Measurements from ENCODE around the gene MACROD2. TPM values are rescaled to one million over a fixed set of nuclear protein-coding genes. Genes with fewer than 3 reads are reported as not detected.
A peak's percentile ranks its signal among the peaks of the same experiment; 100 is the strongest.

Gene MACROD2
- total RNA-seq, 1 experiment from 2014 or later, result not detected

DNA sequence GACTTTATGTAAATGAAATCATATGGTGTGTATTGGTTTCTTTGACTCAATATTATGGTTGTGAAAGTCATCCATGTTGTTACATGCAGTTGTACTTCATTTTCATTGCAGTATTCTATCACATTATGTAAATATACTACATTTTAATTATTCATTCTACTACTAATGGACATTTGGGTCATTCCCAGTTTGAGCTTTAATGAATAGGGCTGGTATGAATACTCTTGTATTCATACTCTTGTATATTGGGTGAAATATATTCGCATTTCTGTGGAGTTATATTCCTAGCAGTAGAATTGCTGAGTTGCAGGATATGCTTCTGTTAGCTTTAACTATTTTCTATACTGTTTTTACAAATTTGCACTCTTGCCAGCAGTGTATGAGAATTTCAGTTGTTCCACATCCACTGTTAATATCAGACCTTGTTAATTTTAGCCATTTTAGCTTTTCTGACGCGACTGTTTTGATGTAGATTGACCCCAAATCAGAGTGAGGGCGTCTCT lies 1633.6 kb downstream of the MACROD2 start:
- Histone ChIP-seq H3K36me3 (no peaks in the 10 kb centered on the region), H3K27ac (no peak overlapping the region), H3K27me3 (replicated peaks) (no peaks in the 10 kb centered on the region), H3K9me3 (replicated peaks) (0 out of 2 replicates have a peak, but pooled peaks cover 3% of the 10 kb centered on the region), H3K4me1 (replicated peaks) (no peaks in the 10 kb centered on the region), H3K4me3 (no peak overlapping the region)
- no peak for DNase-seq (ENCODE audit: low read depth in 1 of 2, low spot score in 2 of 2)

DNA sequence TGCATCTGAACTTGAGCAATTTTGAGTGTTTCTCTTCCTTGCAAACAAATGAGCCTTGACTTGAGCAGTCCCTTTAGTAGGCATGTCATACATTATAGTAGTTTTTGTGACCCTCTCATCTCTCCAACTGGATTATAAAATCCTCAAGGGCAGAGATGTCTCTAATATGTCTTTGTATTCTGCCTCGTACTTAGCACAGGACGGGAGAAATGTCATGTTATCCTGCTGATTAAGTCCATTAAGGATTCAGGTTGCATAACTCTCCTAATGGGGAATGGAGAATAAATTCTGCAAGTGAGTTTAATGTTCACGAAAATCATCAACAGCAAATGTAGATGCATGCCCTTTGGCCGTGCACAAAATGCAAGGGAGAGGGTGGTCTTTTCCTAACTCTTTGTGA lies 1635.0 kb downstream of the MACROD2 start:
- Histone ChIP-seq H3K9me3 (replicated peaks) (0 out of 2 replicates have a peak, but pooled peaks cover 3% of the 10 kb centered on the region), H3K4me3 (no peak overlapping the region), H3K27me3 (replicated peaks) (no peaks in the 10 kb centered on the region), H3K27ac (no peak overlapping the region), H3K4me1 (replicated peaks) (no peaks in the 10 kb centered on the region), H3K36me3 (no peaks in the 10 kb centered on the region)
- DNase-seq (ENCODE audit: low read depth in 1 of 2, low spot score in 2 of 2), result no peak

DNA sequence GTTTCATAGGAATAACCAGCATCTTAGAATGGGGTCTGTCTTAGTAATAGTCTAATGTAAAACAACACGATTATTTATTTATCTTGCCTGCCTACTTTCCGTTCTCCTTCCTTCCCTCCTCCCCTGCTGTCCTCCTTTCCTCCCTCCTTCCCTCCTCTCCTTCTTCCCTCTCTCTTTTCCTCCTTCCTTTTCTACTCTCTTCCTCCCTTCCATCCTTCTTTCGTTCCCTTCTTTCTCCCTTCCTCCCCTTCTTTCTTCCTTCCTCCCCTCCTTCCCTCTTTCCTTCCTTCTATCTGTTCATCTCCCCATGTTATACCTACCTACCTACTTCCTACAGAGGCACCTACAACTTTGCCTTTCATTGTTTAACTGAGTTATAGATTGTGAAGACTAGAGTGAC lies 1637.4 kb downstream of the MACROD2 start:
- H3K9me3 ChIP-seq (replicated peaks), result 0 out of 2 replicates have a peak, but pooled peaks cover 3% of the 10 kb centered on the region
- H3K27ac ChIP-seq, result no peak overlapping the region
- H3K36me3 ChIP-seq, result no peaks in the 10 kb centered on the region
- DNase-seq (ENCODE audit: low read depth in 1 of 2, low spot score in 2 of 2), result no peak
- H3K4me3 ChIP-seq, result no peak overlapping the region
- H3K4me1 ChIP-seq (replicated peaks), result no peaks in the 10 kb centered on the region; the same call in 1 of the 2 replicates
- H3K27me3 ChIP-seq (replicated peaks), result no peaks in the 10 kb centered on the region

DNA sequence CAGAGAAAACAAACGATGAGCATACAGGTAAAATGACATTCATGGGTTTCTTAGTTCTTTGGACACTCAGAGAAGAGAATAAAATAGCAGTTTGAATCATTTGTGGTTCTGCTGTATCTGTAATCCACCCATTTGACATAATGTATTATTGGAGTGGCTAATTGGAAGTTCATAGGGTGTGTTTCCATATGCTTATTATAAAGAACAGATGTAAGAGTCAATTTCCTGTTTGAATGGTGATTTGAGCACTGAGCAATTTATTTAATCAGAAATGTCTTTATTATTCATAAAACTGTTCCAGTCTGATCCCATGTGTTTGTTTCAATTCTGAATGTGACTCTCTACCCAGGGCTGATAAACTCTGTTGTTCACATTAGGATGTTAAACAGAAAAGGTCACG lies 1638.8 kb downstream of the MACROD2 start:
- no peak overlapping the region for H3K4me3 ChIP-seq

DNA sequence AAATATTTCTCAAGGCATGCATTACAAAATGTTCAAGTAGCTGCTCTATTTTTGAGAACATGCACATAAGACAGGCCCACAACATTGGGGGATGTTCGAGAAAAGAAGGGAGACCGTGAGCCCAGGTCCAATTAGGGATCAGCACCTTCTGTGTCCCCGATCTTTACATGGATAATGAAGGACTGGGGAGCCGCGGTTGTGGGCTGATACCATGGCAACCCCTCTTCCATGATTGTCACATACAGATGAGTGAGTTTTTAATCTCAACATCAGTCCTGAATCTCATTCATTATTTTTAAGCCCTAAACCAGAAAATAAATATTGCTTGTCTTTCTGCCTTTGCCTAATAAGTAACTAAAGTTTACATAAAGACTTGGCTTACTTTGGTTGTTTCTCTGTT lies 1642.2 kb downstream of the MACROD2 start:
- H3K36me3 ChIP-seq, result no peaks in the 10 kb centered on the region
- no peak overlapping the region for H3K27ac ChIP-seq
- DNase-seq (ENCODE audit: low read depth in 1 of 2, low spot score in 2 of 2), result no peak
- 0 out of 2 replicates have a peak, but pooled peaks cover 2% of the 10 kb centered on the region for H3K9me3 ChIP-seq (replicated peaks)
- peaks cover 8% of the 10 kb centered on the region for H3K4me1 ChIP-seq (replicated peaks)
- H3K27me3 ChIP-seq (replicated peaks), result no peaks in the 10 kb centered on the region
- no peak overlapping the region for H3K4me3 ChIP-seq

More for the DNA sequence above, 1638.8 kb downstream of the MACROD2 start:
- no peak overlapping the region for H3K27ac ChIP-seq
- H3K36me3 ChIP-seq, result no peaks in the 10 kb centered on the region
- H3K27me3 ChIP-seq (replicated peaks), result no peaks in the 10 kb centered on the region
- no peaks in the 10 kb centered on the region; the same call in 1 of the 2 replicates for H3K4me1 ChIP-seq (replicated peaks)
- no peak for DNase-seq (ENCODE audit: low read depth in 1 of 2, low spot score in 2 of 2)
- H3K9me3 ChIP-seq (replicated peaks), result 0 out of 2 replicates have a peak, but pooled peaks cover 3% of the 10 kb centered on the region

DNA sequence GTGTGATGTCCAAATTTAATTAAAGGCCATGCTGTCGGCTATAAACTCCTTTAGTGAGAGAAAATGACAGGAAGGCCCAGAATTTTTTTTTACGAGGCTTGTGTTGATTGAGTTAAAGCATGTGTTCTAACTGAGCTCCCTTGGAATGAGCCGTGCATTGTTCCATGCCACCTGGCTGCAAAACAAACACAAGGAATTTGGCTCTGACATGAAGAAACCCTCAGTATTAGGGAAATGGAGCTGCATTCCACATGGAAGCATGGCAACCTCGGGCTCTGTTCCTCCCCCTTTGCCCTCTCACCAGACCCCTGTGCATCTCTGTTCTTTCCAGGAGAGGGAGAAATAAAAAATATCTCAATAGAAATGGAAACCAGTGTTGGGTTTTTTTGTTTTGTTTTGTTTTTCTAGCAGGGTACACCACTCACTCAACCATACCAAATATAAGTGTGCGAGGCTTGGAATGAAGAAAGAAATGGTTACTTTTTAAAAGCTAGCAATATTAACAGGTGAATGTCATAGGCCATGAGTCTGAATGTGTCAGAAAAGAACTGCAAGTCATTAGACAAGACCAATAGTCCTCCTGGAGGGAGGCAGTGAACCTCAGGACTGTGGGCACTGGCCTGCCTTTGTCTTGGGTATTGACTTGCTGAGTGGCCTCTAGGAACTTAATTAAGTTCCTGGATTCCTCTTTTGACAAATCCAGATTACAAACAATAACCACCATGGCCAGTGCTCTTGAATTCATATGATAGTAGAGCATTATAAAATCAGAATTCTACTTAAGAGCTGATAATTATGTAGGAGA lies 1642.8 kb downstream of the MACROD2 start:
- Histone ChIP-seq H3K27ac (no peak overlapping the region), H3K27me3 (replicated peaks) (no peaks in the 10 kb centered on the region), H3K9me3 (replicated peaks) (no peaks in the 10 kb centered on the region), H3K4me1 (replicated peaks) (peaks cover 14% of the 10 kb centered on the region), H3K4me3 (no peak overlapping the region), H3K36me3 (no peaks in the 10 kb centered on the region)
- no peak for DNase-seq (ENCODE audit: low read depth in 1 of 2, low spot score in 2 of 2)

DNA sequence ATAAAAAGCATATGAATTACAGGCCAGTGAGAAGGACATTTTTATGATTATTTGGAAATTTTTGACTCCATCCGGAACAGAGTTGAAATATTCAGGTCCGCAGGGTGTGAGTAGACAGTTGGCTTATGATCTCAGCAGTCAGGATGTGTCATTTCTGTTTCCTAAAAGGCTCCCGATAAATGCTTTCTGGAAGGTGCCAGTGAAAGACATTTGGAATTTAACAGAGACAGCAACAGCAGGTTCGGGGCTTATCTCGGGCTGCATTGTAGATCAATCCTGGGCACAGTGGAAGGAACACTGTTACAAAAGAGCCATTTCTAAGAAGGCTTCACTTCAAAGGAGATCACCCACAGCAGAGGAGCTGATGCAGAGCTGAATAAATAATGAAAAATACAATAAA lies 1643.5 kb downstream of the MACROD2 start:
- DNase-seq (ENCODE audit: low read depth in 1 of 2, low spot score in 2 of 2), result no peak
- no peaks in the 10 kb centered on the region for H3K27me3 ChIP-seq (replicated peaks)
- H3K9me3 ChIP-seq (replicated peaks), result no peaks in the 10 kb centered on the region
- H3K4me1 ChIP-seq (replicated peaks), result peaks cover 18% of the 10 kb centered on the region
- H3K27ac ChIP-seq, result no peak overlapping the region
- no peaks in the 10 kb centered on the region for H3K36me3 ChIP-seq
- no peak overlapping the region for H3K4me3 ChIP-seq

DNA sequence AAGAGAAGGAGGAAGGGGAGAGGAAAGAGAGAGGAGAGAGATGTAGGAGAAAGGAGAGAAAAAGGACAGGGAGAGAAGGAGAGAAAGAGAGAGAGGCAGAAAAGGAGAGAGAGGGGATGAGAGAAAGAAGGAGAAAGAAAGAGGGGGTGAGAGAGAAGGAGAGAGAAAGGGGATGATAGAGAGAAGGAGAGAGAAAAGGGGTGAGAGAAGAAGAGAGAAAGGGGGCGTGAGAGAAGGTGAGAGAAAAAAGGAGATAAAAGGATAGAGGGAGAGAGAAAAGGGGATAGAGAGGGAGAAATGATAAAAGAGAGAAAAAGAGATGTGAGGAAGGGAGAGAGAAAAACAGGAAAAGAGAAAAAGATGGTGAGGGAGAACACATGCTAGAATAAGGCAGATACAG lies 1644.5 kb downstream of the MACROD2 start:
- Histone ChIP-seq H3K36me3 (no peaks in the 10 kb centered on the region), H3K27me3 (replicated peaks) (no peaks in the 10 kb centered on the region), H3K9me3 (replicated peaks) (no peaks in the 10 kb centered on the region), H3K4me3 (no peak overlapping the region), H3K27ac (no peak overlapping the region), H3K4me1 (replicated peaks) (peaks cover 18% of the 10 kb centered on the region)
- no peak for DNase-seq (ENCODE audit: low read depth in 1 of 2, low spot score in 2 of 2)

DNA sequence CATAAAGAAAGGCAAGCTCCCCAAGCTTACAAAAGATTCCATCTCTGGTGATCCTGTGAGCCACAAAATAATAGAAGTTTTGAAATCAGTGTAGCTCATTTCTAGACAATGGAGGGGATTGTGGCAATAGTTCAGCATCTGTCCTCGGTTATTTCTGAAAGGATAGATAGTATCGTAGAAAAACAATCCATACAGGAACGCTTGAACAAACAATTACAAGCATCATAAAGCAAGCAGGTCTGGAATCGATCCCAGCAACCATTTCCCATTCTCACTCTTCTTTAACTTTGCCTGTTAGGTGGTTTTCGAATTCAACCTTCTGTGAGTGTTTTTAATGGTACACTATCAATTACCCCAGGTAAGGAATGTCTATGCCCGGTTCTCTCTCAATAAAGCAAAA lies 1646.8 kb downstream of the MACROD2 start:
- DNase-seq (ENCODE audit: low read depth in 1 of 2, low spot score in 2 of 2), result no peak
- Histone ChIP-seq H3K27ac (peak overlapping the region; percentile 38), H3K4me3 (no peak overlapping the region), H3K36me3 (no peaks in the 10 kb centered on the region), H3K4me1 (replicated peaks) (peaks cover 20% of the 10 kb centered on the region), H3K27me3 (replicated peaks) (no peaks in the 10 kb centered on the region), H3K9me3 (replicated peaks) (no peaks in the 10 kb centered on the region)

DNA sequence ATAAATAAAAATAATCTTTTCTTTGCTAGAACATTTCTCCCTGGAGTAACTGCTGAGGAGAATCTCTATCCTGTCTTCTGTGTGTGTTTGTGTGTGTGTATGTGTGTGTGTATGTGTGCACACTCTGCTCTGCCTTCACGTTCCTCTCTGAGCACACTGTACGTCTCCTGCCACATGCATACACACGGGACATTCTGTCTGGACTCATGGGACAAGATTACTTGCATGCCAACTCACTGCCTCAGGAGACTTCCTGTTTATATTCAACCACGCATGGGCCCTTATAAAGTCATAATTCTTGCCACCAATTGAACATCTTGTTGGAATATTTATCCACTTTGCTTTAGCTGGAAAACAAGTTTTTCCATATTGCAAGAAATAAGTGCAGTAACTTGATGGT lies 1647.4 kb downstream of the MACROD2 start:
- Histone ChIP-seq H3K4me1 (replicated peaks) (peaks cover 20% of the 10 kb centered on the region), H3K9me3 (replicated peaks) (no peaks in the 10 kb centered on the region), H3K27me3 (replicated peaks) (no peaks in the 10 kb centered on the region), H3K4me3 (no peak overlapping the region), H3K36me3 (no peaks in the 10 kb centered on the region), H3K27ac (peak overlapping the region; percentile 38)
- peak; percentile 39 to 46 for DNase-seq (ENCODE audit: low read depth in 1 of 2, low spot score in 2 of 2)

DNA sequence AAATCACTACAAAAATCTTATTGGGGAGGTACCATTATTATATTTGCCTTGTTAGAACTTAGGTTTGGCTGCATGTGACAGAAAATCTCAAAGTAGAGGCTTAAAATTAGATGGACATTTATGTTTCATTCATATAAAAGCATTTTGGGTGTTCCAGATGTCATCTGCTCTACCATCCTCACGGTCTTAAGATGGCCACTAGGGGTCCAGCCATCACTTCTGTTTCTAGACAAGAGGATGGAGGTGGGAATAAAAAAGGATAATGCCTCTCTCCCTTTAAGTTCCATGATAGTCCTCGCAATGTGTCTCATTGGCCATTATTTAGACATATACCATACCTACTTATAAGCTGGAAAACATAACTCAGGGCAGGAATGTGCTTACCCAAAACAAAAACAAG lies 1648.4 kb downstream of the MACROD2 start:
- Histone ChIP-seq H3K9me3 (replicated peaks) (no peaks in the 10 kb centered on the region), H3K27ac (0 out of 2 replicates have a peak overlapping the region, but pooled peaks have one; percentile 38), H3K4me1 (replicated peaks) (peaks cover 20% of the 10 kb centered on the region), H3K4me3 (no peak overlapping the region), H3K27me3 (replicated peaks) (no peaks in the 10 kb centered on the region), H3K36me3 (no peaks in the 10 kb centered on the region)
- DNase-seq (ENCODE audit: low read depth in 1 of 2, low spot score in 2 of 2), result no peak

DNA sequence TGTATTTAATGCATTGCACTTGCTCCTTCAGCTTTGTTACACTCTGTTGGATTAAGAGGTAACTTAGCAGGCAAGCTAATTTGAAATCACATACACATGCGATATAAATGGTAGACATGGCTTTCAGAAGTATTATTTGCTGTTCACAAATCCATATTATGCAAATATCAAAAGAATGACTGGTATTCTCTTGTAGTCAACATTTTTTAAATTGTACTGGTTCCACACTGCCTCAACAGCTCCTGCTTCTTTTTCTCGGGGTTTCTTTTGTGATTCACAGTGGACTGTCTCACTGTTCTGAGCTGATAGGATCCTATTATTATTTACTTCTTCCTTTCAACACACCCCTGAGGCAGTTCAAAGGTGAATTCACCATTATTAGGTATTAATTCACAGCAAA lies 1650.5 kb downstream of the MACROD2 start:
- H3K27ac ChIP-seq, result no peak overlapping the region
- H3K4me3 ChIP-seq, result no peak overlapping the region
- DNase-seq (ENCODE audit: low read depth in 1 of 2, low spot score in 2 of 2), result no peak
- no peaks in the 10 kb centered on the region for H3K36me3 ChIP-seq
- H3K9me3 ChIP-seq (replicated peaks), result no peaks in the 10 kb centered on the region
- peaks cover 20% of the 10 kb centered on the region for H3K4me1 ChIP-seq (replicated peaks)
- H3K27me3 ChIP-seq (replicated peaks), result no peaks in the 10 kb centered on the region

DNA sequence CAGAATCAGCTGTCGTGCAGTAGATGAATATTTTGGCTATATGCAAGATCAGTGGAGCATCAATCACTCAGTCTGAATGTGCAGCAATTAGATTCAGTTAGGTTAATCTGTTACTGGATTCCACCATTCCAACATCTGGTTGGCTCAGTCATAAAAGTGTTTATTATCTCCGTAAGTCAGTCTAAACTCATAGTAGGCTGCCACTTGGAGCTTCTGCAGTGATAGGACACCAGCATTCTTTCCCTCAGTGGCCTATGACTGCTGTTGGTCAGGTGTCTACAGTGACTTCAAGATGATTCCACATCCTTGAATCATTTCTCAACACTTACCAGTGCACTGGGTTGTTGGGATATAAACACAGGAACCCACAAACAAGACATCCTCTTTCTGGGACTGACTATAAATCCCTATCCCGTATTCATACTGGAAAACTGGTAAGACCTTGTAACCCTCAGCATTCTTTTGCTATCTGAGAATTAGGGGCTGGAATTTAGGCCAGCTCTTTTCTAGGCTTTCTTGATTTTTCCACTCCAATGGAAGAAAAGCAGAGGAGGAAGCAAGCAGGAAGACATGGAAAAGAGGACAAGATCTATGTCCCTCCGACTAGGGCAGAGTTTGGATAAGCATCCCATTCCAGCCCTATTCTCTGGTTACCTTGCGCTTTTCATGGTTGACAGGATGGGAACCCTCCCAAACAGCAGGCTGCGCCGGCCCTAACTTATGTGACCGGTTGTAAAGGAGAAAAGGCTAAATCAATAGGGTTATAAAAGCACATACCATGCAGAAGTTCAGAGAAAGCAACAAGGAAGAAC lies 1658.3 kb downstream of the MACROD2 start:
- Histone ChIP-seq H3K9me3 (replicated peaks) (no peaks in the 10 kb centered on the region), H3K4me3 (no peak overlapping the region), H3K36me3 (no peaks in the 10 kb centered on the region), H3K4me1 (replicated peaks) (peaks cover 34% of the 10 kb centered on the region), H3K27me3 (replicated peaks) (no peaks in the 10 kb centered on the region), H3K27ac (no peak overlapping the region)
- DNase-seq (ENCODE audit: low read depth in 1 of 2, low spot score in 2 of 2), result no peak

DNA sequence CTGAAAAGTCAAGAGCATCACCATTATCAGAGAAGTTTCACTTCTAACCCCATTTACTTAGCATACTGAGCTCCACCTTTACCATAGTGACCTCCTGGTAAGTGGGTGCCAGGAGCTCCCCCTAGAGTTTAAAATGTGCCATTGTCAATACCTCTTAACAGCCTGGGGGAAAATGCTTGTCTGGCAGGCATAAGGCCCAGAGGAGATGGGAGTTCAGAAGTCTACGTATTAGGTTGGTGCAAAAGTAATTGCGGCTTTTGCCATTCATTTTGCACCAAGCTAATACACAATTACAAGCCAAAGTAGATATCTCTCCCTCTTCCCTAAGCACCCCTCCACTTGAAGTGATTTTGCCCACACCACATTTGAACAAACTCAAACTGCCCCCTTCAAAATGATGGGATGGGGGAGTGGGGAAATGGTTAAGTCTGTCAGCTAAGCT lies 1658.9 kb downstream of the MACROD2 start:
- Histone ChIP-seq H3K36me3 (no peaks in the 10 kb centered on the region), H3K9me3 (replicated peaks) (no peaks in the 10 kb centered on the region), H3K4me1 (replicated peaks) (peaks cover 36% of the 10 kb centered on the region), H3K27ac (no peak overlapping the region), H3K4me3 (no peak overlapping the region), H3K27me3 (replicated peaks) (no peaks in the 10 kb centered on the region)
- peak in 1 of 2 experiments; percentile 59 for DNase-seq (ENCODE audit: low read depth in 1 of 2, low spot score in 2 of 2)
